HepG2 (cell line): ENCODE results near the gene OR2C1. TPM values are rescaled to one million over a fixed set of nuclear protein-coding genes. Genes with fewer than 3 reads are reported as not detected.

Experiments
- ATAC-seq: fragments of 200-7000 bp; cut with Tn5 transposase; 3 replicates; pipeline ENCODE4 v1.9.1; 2020; ENCODE audit warnings: mild to moderate bottlenecking, moderate library complexity
- BruUV-seq: library from RNA; stranded (reverse); fragments of 400-500 nt; replicated peaks from 2 replicates; lab custom pipeline; 2021; lab: Mats Ljungman, UMichigan
- CTCF ChIA-PET: fragments of 300-600 bp; formaldehyde crosslinking; extraction: SDS; loops from one replicate; lab custom pipeline; 2021; ENCODE audit warnings: low total read pairs, inconsistent platforms, low intra/inter-chr PET ratio; lab: Yijun Ruan, JAX
- POLR2A ChIA-PET: fragments of 350-600 bp; sonication (Branson Sonifier 250); formaldehyde crosslinking; loops from one replicate; lab custom pipeline; 2020; ENCODE audit warnings: antibody characterized with exemption, inconsistent platforms; lab: Yijun Ruan, JAX
- DNase-seq: peaks from one replicate; pipeline ENCODE4 v3.0.0-alpha.2; 2015; ENCODE audit warnings: low spot score
- FAIRE-seq: peaks from 3 replicates; lab custom pipeline; 2011; peaks lifted over from hg19 to GRCh38; lab: Jason Lieb, UNC
- H2AFZ ChIP-seq: one replicate; pipeline ENCODE4 v1.6.1; 2011; ENCODE audit warnings: low read length, inconsistent platforms
- H3K27ac ChIP-seq: fragments of 300-600 bp; 3 replicates; pipeline ENCODE4 v1.8.0; 2011; ENCODE audit warnings: mixed run types, mild to moderate bottlenecking, mixed read lengths, low read length, inconsistent platforms; ENCODE audit not compliant: insufficient read depth; ENCODE audit errors: extremely low read length
- H3K27me3 ChIP-seq, 2 experiments: fragments of 200-600 bp in 1 of 2; 2 replicates in 1 of 2; 3 replicates in 1 of 2; pipeline versions ENCODE4 v1.6.0 to v1.8.0; 2011; ENCODE audit warnings: low read length in 2 of 2, mild to moderate bottlenecking in 2 of 2, moderate library complexity in 2 of 2, inconsistent platforms in 1 of 2; ENCODE audit not compliant: insufficient read depth in 2 of 2, control insufficient read depth in 1 of 2
- H3K36me3 ChIP-seq, 2 experiments: fragments of 200-600 bp in 1 of 2; replicated peaks in 1 of 2; 2 replicates in 1 of 2; 3 replicates in 1 of 2; pipeline versions ENCODE4 v1.5.1 to v1.8.0; 2011; ENCODE audit warnings: low read length in 2 of 2, inconsistent platforms in 1 of 2; ENCODE audit not compliant: insufficient read depth in 2 of 2, control insufficient read depth in 1 of 2
- H3K4me1 ChIP-seq: 2 replicates; pipeline ENCODE4 v1.5.1; 2012; ENCODE audit warnings: low read length, inconsistent platforms; ENCODE audit not compliant: insufficient read depth
- H3K4me2 ChIP-seq: 2 replicates; pipeline ENCODE4 v1.6.0; 2011; ENCODE audit warnings: low read depth, low read length, inconsistent platforms
- H3K4me3 ChIP-seq, 3 experiments: fragments of 200-600 bp in 1 of 3; sonication (generic), shearing (Covaris generic) in 1 of 3; replicated peaks in 1 of 3; 2 replicates each; pipeline ENCODE4 v1.5.1; 2011 to 2016; ENCODE audit warnings: low read length in 3 of 3, inconsistent platforms in 2 of 3, low read depth in 2 of 3, mild to moderate bottlenecking in 2 of 3, control low read depth in 1 of 3, mixed read lengths in 1 of 3; ENCODE audit not compliant: insufficient read depth in 1 of 3
- H3K79me2 ChIP-seq: one replicate; pipeline ENCODE4 v1.6.1; 2011; ENCODE audit warnings: low read length, inconsistent platforms; ENCODE audit not compliant: insufficient read depth
- H3K9ac ChIP-seq: 2 replicates; pipeline ENCODE4 v1.6.0; 2011; ENCODE audit warnings: mild to moderate bottlenecking, low read depth, low read length, inconsistent platforms; ENCODE audit not compliant: insufficient read depth
- H3K9me3 ChIP-seq: 2 replicates; pipeline ENCODE4 v1.5.1; 2012; ENCODE audit warnings: mild to moderate bottlenecking, low read length
- H4K20me1 ChIP-seq: 2 replicates; pipeline ENCODE4 v1.6.0; 2011; ENCODE audit warnings: inconsistent platforms, mild to moderate bottlenecking, low read length, moderate library complexity; ENCODE audit not compliant: insufficient read depth
- CCDC6 ChIP-seq: sonication (generic); formaldehyde crosslinking; IDR thresholded peaks from 2 replicates; pipeline ENCODE4 v1.8.1; 2022; ENCODE audit warnings: mild to moderate bottlenecking, missing genetic modification reagents, moderate library complexity
- CENPX ChIP-seq: sonication (generic); formaldehyde crosslinking; IDR thresholded peaks from 2 replicates; pipeline ENCODE4 v1.9.0; 2021; ENCODE audit warnings: mild to moderate bottlenecking, missing genetic modification reagents, moderate library complexity
- CREB3 ChIP-seq: sonication (generic); formaldehyde crosslinking; IDR thresholded peaks from 2 replicates; pipeline ENCODE4 v1.5.0; 2020; ENCODE audit warnings: missing genetic modification reagents
- HIC2 ChIP-seq: sonication (generic); formaldehyde crosslinking; IDR thresholded peaks from 2 replicates; pipeline ENCODE4 v1.9.0; 2022; ENCODE audit warnings: low read depth, missing genetic modification reagents
- ONECUT2 ChIP-seq: sonication (generic); formaldehyde crosslinking; IDR thresholded peaks from 2 replicates; pipeline ENCODE4 v1.4.0; 2020; ENCODE audit warnings: missing genetic modification reagents
- POLR2AphosphoS2 ChIP-seq: IDR thresholded peaks from 2 replicates; pipeline ENCODE4 v1.6.1; 2011; ENCODE audit warnings: low read depth, low read length, improper control_type of control experiment
- PREB ChIP-seq: sonication (generic); formaldehyde crosslinking; IDR thresholded peaks from 2 replicates; pipeline ENCODE4 v1.4.0; 2020; ENCODE audit warnings: missing genetic modification reagents
- TBP ChIP-seq: sonication (generic); formaldehyde crosslinking; IDR thresholded peaks from 2 replicates; pipeline ENCODE4 v1.5.0; 2020; ENCODE audit warnings: missing genetic modification reagents
- TRIM22 ChIP-seq: fragments of 450-650 bp; IDR thresholded peaks from 2 replicates; pipeline ENCODE4 v1.6.1; 2017
- ZBTB2 ChIP-seq: sonication (generic); formaldehyde crosslinking; IDR thresholded peaks from 2 replicates; pipeline ENCODE4 v1.8.0; 2022; ENCODE audit warnings: low read depth, missing genetic modification reagents
- ZNF180 ChIP-seq: sonication (generic); formaldehyde crosslinking; IDR thresholded peaks from 2 replicates; pipeline ENCODE4 v1.4.0; 2020; ENCODE audit warnings: low read depth, missing genetic modification reagents, borderline replicate concordance
- ZNF30 ChIP-seq: sonication (generic); formaldehyde crosslinking; IDR thresholded peaks from 2 replicates; pipeline ENCODE4 v1.5.0; 2020; ENCODE audit warnings: mild to moderate bottlenecking, missing genetic modification reagents
- ZNF782 ChIP-seq: sonication (generic); formaldehyde crosslinking; IDR thresholded peaks from 2 replicates; pipeline ENCODE4 v1.4.0; 2020; ENCODE audit warnings: missing genetic modification reagents, mild to moderate bottlenecking, borderline replicate concordance
- ZSCAN21 ChIP-seq: sonication (generic); formaldehyde crosslinking; IDR thresholded peaks from 2 replicates; pipeline ENCODE4 v1.8.0; 2022; ENCODE audit warnings: mild to moderate bottlenecking, missing genetic modification reagents, moderate library complexity, borderline replicate concordance
- ZSCAN22 ChIP-seq: sonication (generic); formaldehyde crosslinking; IDR thresholded peaks from 2 replicates; pipeline ENCODE4 v1.4.0; 2020; ENCODE audit warnings: mild to moderate bottlenecking, missing genetic modification reagents
- WGBS: methylation state at CpG from one replicate; pipeline ENCODE4 v1.1.6; 2017; ENCODE audit warnings: low lambda C conversion rate; 5-methylcytosine and 5-hydroxymethylcytosine counted together
- in situ Hi-C: cut with HindIII; loops from 2 replicates; pipeline ENCODE4 v1.10.0; 2017; ENCODE audit warnings: low pct_unique_long_range_greater_than_20kb; ENCODE audit not compliant: extremely low pct_ligation_motif_present
- intact Hi-C: fragments of 100-400 bp; cut with micrococcal nuclease; formaldehyde crosslinking; loops from one replicate; pipeline ENCODE4 v1.10.0; 2022; ENCODE audit not compliant: unreplicated experiment
- polyA plus RNA-seq, 8 experiments: library from polyadenylated mRNA; depleted of rRNA in 3 of 8; stranded (reverse) in 7 of 8; unstranded in 1 of 8; fragments of >200 nt; fragmentation: Illumina TruSeq in 4 of 8; extraction: Trizol in 4 of 8; gene quantifications; 2 replicates each; pipeline versions ENCODE4 v1.2.1 to v1.2.3, GENCODE V29; 2011 to 2016; ENCODE audit warnings: low read depth in 4 of 8, missing spikeins in 1 of 8, mixed read lengths in 1 of 8; ENCODE audit not compliant: insufficient read depth in 1 of 8
- total RNA-seq, 5 experiments: library from RNA; depleted of rRNA; stranded (reverse); fragments of >200 nt; fragmentation: Illumina TruSeq; extraction: Trizol; gene quantifications; 2 replicates each; pipeline ENCODE4 v1.2.3, GENCODE V29; 2016; ENCODE audit warnings: low read depth in 1 of 5

Gene OR2C1
- total and polyA plus RNA-seq, 2 of the 13 experiments (the other 11 are each of a cell fraction or from before 2014, with no cell fraction given): not detected

GRCh38 chr16:3346041-3346440, 9.6 kb upstream of the OR2C1 start:
- CTCF ChIA-PET: no interaction called here
- ATAC-seq (no peak), DNase-seq (no peak), FAIRE-seq (no peak)
- Histone ChIP-seq H3K27me3 (peaks cover 0 to 8% of the 10 kb centered on the region in 2 experiments; a peak in 2 of 5 replicates), H3K4me1 (no peaks in the 10 kb centered on the region), H4K20me1 (no peaks in the 10 kb centered on the region), H3K27ac (no peak overlapping the region), H3K36me3 (no peaks in the 10 kb centered on the region), H3K79me2 (no peaks in the 10 kb centered on the region), H3K9ac (no peak overlapping the region), H3K9me3 (no peaks in the 10 kb centered on the region), H2AFZ (no peak overlapping the region), H3K4me2 (no peak overlapping the region), H3K4me3 (no peak overlapping the region)
- in situ Hi-C loops (no loop called here), intact Hi-C loops (no loop called here)
- WGBS: 7% methylated on average over 2 of the region's 2 CpGs
- POLR2A ChIA-PET: no interaction called here
- TF ChIP-seq ZNF30 (CRISPR knock-in tag): no peak
- no peak for TF ChIP-seq ONECUT2 (CRISPR knock-in tag)
- no peak for TF ChIP-seq POLR2AphosphoS2
- TF ChIP-seq TRIM22: no peak
- no peak for TF ChIP-seq ZNF180
- TF ChIP-seq ZSCAN22 (CRISPR knock-in tag): no peak
- TF ChIP-seq ZSCAN21 (CRISPR knock-in tag): no peak
- TF ChIP-seq CENPX (CRISPR knock-in tag): no peak
- no peak for TF ChIP-seq ZNF782 (CRISPR knock-in tag)
- no peak for TF ChIP-seq PREB (CRISPR knock-in tag)
- no peak for TF ChIP-seq HIC2 (CRISPR knock-in tag)
- TF ChIP-seq ZBTB2 (CRISPR knock-in tag): no peak
- TF ChIP-seq CCDC6 (CRISPR knock-in tag): no peak
- no peak for TF ChIP-seq TBP (CRISPR knock-in tag)
- TF ChIP-seq CREB3 (CRISPR knock-in tag): no peak
- no TSS peak for BruUV-seq
